ENCODE data around the gene CCDC38.
"Not testable (repeated sequence)": the region's sequence is repeated elsewhere in the genome, so short reads cannot be mapped to it uniquely, and the experiment has no call there.

CCDC38 gene

GRCh38 chr12:95942524-95943329, at the start of gene CCDC38:
Gene CCDC38, minus strand, starts transcription at chr12:95942614. Its CDS starts 6,105 bp downstream, at chr12:95936509.
- DNase-seq = peak; percentile 74 to 77

GRCh38 chr12:95990136-95990535, 47.7 kb upstream of the CCDC38 start:
- DNase-seq = no peak

DNA sequence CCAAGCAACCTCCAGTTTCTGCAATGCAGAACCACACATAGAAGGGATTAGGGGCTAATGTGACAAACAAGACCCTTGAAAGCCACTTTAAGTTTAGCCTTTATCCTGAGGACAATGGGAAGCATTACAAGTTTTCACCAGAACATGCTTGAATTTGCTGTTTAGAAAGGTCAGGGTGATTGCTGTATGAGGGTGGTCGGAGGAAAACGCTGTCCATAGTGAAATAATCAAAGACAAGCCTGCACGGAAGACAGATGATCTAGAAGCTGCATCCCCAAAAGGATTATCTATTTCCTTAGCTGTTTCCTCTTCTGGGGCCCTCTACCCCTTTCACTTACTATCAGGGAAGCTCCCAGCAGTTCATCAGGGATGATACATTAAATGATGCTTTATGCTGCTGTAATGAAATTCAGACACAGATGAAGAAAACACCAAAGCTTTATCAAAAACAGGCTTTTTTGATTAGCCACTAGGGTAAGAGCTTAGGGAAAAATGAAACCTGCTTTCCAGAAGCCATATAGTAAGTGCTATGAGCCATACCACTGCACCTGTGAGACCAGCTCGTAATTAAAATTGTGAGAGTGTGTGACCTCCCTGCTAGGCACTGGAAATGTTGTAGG, 47.2 kb upstream of the CCDC38 start:
- no peak for DNase-seq

GRCh38 chr12:95988506-95989275, 46.3 kb upstream of the CCDC38 start:
- DNase-seq = no peak

- no peak for DNase-seq
Measured at GRCh38 chr12:95986635-95987570, 44.5 kb upstream of the CCDC38 start.

GRCh38 chr12:95984682-95985081, 42.3 kb upstream of the CCDC38 start:
- no peak for DNase-seq

DNA sequence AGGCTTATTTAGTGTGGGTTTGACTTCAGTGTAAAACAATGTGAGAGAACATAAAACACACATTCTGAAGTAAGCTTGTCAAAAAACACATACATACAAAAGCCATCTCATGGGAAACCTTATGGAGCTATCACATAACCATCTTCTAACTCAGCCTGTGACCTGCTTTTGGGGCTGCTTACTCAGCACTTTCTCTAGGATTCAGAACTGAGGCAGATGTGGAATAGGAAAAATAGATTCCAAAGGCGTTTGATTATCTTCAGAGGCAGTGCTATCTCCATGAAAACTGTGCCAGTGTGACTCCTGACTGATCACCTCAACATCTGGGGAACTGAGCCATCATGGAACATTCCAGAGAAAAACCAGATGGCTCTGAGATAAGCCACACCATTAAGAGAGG, 40.2 kb upstream of the CCDC38 start:
- DNase-seq = no peak

- no peak for DNase-seq
Measured at GRCh38 chr12:95980437-95980836, 38.0 kb upstream of the CCDC38 start.

DNA sequence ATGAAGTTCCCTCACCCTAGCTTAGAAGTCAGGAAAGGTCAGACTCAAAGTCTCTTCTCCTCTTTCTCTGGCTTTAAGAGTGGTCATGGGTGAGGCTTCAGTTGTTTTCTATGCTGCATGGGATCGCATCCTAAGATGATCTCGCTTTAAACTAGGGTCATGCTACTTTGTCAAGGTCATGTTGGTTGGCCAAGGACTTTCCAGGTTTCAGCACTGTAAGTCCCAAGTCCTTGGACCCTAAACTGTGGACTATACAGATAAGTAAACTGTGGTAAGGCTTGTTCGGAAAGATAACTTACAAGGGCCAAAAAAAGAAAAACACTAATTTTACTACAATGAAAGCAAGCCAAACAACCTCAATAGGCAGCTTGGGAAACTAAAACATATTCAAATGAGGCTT, 36.4 kb upstream of the CCDC38 start:
- DNase-seq = no peak

- DNase-seq = no peak
Measured at GRCh38 chr12:95978351-95978750, 35.9 kb upstream of the CCDC38 start.

DNA sequence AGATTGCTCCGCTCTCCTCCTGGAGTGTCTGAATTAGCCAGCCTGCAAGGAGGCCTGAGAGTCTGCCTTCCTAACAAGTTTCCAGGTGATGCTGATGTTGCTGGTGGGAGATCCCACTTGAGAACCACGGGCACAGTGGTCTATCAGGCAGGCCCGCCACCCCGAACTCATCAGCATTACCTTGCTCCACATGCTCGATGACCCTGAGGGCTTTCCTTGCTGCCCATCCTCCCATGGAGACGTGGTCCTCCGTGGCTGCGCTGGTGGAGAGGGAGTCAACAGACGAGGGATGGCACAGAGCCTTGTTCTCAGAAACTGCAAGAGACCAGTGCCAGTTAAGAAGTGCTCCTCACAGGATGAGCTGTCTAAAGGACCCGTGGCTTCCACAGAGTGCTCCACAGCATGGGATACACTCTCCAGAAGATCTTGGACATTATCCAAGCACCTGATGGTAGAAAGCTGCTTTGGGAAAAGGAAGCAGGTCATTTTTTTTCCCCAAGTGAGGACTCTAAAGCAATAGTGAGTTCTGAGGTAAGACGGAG, 35.4 kb upstream of the CCDC38 start:
- DNase-seq = no peak

GRCh38 chr12:95976416-95976832, 34.0 kb upstream of the CCDC38 start:
- no peak for DNase-seq

GRCh38 chr12:95975491-95975890, 33.1 kb upstream of the CCDC38 start:
- no peak for DNase-seq

DNA sequence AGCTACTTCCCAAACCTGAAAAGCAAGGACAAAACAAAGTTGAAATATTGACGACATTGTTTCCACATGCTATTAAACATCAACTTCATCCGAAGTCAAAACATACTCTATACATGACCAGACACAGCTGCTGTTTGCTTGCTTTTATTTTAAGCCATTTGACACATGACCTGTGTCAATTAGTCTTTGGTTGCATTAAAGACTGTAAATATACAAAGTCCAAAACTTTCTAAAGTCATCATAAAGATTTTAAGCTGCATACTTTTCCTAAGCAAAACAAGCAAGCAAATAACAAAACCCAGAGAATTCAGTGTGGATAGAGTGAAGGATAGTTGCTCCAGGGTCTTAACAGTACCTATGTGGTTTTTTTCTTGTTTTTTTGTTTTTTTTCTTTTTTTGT, 31.9 kb upstream of the CCDC38 start:
- no peak for DNase-seq

- DNase-seq = no peak
Measured at GRCh38 chr12:95972832-95973456, 30.5 kb upstream of the CCDC38 start.

DNA sequence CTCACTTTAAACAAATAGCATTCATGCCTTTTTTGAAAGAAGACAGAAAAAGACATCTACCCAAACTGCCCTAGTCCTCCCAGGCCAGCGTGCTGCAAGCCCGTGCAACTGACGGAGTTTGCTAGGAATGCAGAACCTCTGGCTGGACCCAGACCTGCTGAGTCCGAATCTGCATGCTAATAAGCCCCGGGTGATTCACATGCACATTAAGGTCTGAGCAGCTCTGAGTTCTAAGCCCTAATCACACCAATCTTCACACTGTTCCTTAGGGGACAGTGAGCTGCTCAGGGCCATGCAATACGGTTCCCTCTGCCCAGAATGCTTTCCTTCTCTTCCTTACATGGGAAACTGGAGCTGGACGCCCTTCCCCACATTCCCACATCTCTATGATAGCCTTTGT, 28.5 kb upstream of the CCDC38 start:
- no peak for DNase-seq

- not testable (repeated sequence) for DNase-seq
Measured at GRCh38 chr12:95969116-95969515, 26.7 kb upstream of the CCDC38 start.

GRCh38 chr12:95967301-95967700, 24.9 kb upstream of the CCDC38 start:
- DNase-seq = no peak

- DNase-seq = no peak
Measured at GRCh38 chr12:95966287-95966870, 24.0 kb upstream of the CCDC38 start.

DNA sequence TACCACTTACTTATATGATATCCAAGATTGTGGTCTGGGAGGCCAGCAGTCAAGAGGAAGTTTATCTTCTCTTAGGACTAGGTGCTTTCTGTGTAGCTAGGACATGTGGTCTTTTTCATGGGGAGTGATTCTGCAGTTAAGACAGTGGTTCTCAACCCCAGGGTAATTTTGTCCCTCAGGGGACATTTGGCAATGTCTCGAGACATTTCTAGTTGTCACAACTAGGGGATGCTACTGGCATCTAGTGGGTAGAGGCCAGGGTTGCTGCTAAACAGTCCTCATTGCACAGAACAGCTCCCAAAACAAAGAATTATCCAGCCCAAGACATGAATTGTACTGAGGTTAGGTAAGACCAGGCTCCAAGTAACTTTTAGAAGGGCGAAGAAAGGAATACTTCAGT, 20.7 kb upstream of the CCDC38 start:
- no peak for DNase-seq

DNA sequence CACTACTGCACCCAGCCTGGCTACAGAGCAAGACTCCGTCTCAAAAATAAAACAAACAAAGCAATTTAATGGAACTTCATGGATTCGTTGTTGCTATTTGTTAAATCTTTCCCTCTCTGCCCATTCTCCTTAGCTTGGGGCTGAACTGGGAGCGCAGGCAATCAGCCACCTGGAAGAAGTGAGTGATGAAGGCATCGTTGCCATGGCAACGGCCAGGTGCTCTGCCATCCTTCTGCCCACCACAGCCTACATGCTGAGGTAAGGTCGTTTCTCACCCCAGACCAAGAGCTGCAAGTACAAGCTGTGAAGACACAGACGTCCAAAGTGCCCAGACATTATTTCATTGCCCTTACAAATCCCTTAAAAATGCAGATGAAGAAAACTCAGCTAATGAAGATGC, 19.8 kb upstream of the CCDC38 start:
- no peak for DNase-seq
